ENCODE data around the gene LGI4.

The LGI4 gene

DNA sequence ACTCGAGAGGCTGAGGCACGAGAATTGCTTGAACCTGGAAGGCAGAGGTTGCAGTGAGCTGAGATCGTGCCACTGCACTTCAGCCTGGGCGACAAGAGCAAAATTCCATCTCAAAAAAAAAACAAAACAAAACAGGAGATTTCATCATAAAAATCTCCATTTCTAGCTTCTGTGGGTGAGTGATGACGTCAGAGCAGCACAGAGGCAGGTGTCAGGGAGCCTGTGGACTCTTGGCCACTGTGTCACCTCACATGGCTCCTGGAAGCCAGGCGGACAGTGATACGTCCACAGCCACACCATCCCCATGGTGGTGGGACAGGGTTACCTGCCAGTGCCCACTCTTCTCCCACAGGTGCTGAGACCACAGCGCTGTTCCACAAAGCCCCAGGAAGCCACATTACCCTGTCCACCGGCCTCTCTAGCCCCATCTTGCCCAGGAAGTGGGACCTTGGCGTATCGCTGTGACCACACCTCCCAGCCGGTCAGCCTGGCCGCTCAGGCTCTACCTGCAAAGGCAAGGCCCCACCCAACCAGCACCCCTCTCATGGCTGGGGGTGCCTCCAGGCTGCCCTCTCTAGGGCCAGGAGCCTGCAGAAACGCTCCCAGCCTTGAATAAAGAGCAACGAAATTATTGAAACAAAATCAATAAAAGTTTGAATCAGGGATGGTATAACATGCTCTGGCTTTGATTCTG lies 21.7 kb downstream of the LGI4 start:
- H3K27me3 ChIP-seq (ENCODE audit: insufficient read depth, poor library complexity, severe bottlenecking), result no peaks in the 10 kb centered on the region
- no peaks in the 10 kb centered on the region for H3K36me3 ChIP-seq (ENCODE audit: low read depth)
- H3K4me1 ChIP-seq (ENCODE audit: insufficient read depth, poor library complexity, severe bottlenecking), result peaks cover 8% of the 10 kb centered on the region
- TF ChIP-seq, protein P1, sequence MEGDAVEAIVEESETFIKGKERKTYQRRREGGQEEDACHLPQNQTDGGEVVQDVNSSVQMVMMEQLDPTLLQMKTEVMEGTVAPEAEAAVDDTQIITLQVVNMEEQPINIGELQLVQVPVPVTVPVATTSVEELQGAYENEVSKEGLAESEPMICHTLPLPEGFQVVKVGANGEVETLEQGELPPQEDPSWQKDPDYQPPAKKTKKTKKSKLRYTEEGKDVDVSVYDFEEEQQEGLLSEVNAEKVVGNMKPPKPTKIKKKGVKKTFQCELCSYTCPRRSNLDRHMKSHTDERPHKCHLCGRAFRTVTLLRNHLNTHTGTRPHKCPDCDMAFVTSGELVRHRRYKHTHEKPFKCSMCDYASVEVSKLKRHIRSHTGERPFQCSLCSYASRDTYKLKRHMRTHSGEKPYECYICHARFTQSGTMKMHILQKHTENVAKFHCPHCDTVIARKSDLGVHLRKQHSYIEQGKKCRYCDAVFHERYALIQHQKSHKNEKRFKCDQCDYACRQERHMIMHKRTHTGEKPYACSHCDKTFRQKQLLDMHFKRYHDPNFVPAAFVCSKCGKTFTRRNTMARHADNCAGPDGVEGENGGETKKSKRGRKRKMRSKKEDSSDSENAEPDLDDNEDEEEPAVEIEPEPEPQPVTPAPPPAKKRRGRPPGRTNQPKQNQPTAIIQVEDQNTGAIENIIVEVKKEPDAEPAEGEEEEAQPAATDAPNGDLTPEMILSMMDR (IDR thresholded peaks at IDR 0.05; ENCODE audit: poor library complexity, severe bottlenecking), result no peak
- H3K4me3 ChIP-seq (ENCODE audit: severe bottlenecking), result no peak overlapping the region
- DNase-seq (ENCODE audit: low spot score) (no peak), ATAC-seq (ENCODE audit: low read depth) (no peak)
- H3K27ac ChIP-seq (ENCODE audit: poor library complexity, severe bottlenecking), result no peak overlapping the region
- no peaks in the 10 kb centered on the region for H3K9me3 ChIP-seq (ENCODE audit: severe bottlenecking)

- Histone ChIP-seq H3K27me3 (ENCODE audit: insufficient read depth, poor library complexity, severe bottlenecking) (no peaks in the 10 kb centered on the region), H3K9me3 (ENCODE audit: severe bottlenecking) (no peaks in the 10 kb centered on the region), H3K4me3 (ENCODE audit: severe bottlenecking) (no peak overlapping the region), H3K4me1 (ENCODE audit: insufficient read depth, poor library complexity, severe bottlenecking) (peaks cover 15% of the 10 kb centered on the region), H3K36me3 (ENCODE audit: low read depth) (no peaks in the 10 kb centered on the region), H3K27ac (ENCODE audit: poor library complexity, severe bottlenecking) (no peak overlapping the region)
- ATAC-seq (ENCODE audit: low read depth) (no peak), DNase-seq (ENCODE audit: low spot score) (no peak)
- TF ChIP-seq, protein P1 (IDR thresholded peaks at IDR 0.05; ENCODE audit: poor library complexity, severe bottlenecking), result no peak
These were observed 23.9 kb downstream of the LGI4 start for GRCh38 chr19:35110974-35111373.

DNA sequence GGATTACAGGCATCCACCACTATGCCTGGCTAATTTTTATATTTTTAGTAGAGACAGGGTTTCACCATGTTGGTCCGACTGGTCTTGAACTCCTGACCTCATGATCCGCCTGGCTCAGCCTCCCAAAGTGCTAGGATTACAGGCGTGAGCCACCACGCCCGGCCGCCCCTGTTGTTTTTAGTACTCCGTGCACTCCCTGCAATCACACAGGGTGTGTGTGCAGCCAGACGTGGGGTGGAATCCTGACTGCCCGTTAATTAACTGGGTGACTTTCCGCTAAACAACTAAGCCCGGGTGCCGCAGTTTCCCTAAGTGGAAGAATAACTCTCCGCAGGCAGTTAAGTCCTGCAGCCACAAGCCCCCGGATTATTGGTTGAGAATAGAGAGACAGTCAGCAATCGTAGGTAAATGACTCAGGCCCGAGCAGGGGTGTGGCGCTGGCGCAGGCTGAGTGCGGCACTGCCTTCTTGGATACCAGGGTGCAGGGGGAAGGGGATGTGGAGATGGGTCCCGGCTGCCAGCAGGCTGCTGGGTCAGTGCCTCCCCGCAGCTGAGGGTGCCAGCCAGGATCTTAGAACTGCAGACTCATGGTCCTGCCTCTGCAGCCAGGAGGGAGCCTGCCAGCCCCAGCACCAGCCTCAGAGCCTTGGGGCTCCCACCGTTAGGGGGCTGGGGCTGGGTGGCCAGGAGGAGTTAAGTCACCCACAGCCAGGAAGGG lies 25.3 kb downstream of the LGI4 start:
- H3K4me3 ChIP-seq (ENCODE audit: severe bottlenecking), result no peak overlapping the region
- H3K27ac ChIP-seq (ENCODE audit: poor library complexity, severe bottlenecking), result no peak overlapping the region
- DNase-seq (ENCODE audit: low spot score), result no peak
- peak; percentile 68 for ATAC-seq (ENCODE audit: low read depth)
- H3K36me3 ChIP-seq (ENCODE audit: low read depth), result no peaks in the 10 kb centered on the region
- H3K27me3 ChIP-seq (ENCODE audit: insufficient read depth, poor library complexity, severe bottlenecking), result no peaks in the 10 kb centered on the region
- TF ChIP-seq, protein P1 (IDR thresholded peaks at IDR 0.05; ENCODE audit: poor library complexity, severe bottlenecking), result no peak
- no peaks in the 10 kb centered on the region for H3K9me3 ChIP-seq (ENCODE audit: severe bottlenecking)
- peaks cover 12% of the 10 kb centered on the region for H3K4me1 ChIP-seq (ENCODE audit: insufficient read depth, poor library complexity, severe bottlenecking)

GRCh38 chr19:35108730-35109129 lies 26.1 kb downstream of the LGI4 start:
- Histone ChIP-seq H3K4me3 (ENCODE audit: severe bottlenecking) (no peak overlapping the region), H3K27me3 (ENCODE audit: insufficient read depth, poor library complexity, severe bottlenecking) (no peaks in the 10 kb centered on the region), H3K9me3 (ENCODE audit: severe bottlenecking) (no peaks in the 10 kb centered on the region), H3K36me3 (ENCODE audit: low read depth) (no peaks in the 10 kb centered on the region), H3K4me1 (ENCODE audit: insufficient read depth, poor library complexity, severe bottlenecking) (peaks cover 12% of the 10 kb centered on the region), H3K27ac (ENCODE audit: poor library complexity, severe bottlenecking) (no peak overlapping the region)
- TF ChIP-seq, protein P1 (IDR thresholded peaks at IDR 0.05; ENCODE audit: poor library complexity, severe bottlenecking), result no peak
- no peak for DNase-seq (ENCODE audit: low spot score)
- no peak for ATAC-seq (ENCODE audit: low read depth)

GRCh38 chr19:35107545-35107944 lies 27.3 kb downstream of the LGI4 start:
- H3K9me3 ChIP-seq (ENCODE audit: severe bottlenecking), result no peaks in the 10 kb centered on the region
- H3K27ac ChIP-seq (ENCODE audit: poor library complexity, severe bottlenecking), result peak overlapping the region; percentile 25
- H3K36me3 ChIP-seq (ENCODE audit: low read depth), result no peaks in the 10 kb centered on the region
- ATAC-seq (ENCODE audit: low read depth), result peak; percentile 82
- no peak for DNase-seq (ENCODE audit: low spot score)
- H3K4me3 ChIP-seq (ENCODE audit: severe bottlenecking), result no peak overlapping the region
- H3K4me1 ChIP-seq (ENCODE audit: insufficient read depth, poor library complexity, severe bottlenecking), result peaks cover 12% of the 10 kb centered on the region
- no peaks in the 10 kb centered on the region for H3K27me3 ChIP-seq (ENCODE audit: insufficient read depth, poor library complexity, severe bottlenecking)
- TF ChIP-seq, protein P1 (IDR thresholded peaks at IDR 0.05; ENCODE audit: poor library complexity, severe bottlenecking), result no peak
